Measurements from ENCODE around the gene SLC5A6.
"Not testable (repeated sequence)": the region's sequence is repeated elsewhere in the genome, so short reads cannot be mapped to it uniquely, and the experiment has no call there.

Gene SLC5A6

DNA sequence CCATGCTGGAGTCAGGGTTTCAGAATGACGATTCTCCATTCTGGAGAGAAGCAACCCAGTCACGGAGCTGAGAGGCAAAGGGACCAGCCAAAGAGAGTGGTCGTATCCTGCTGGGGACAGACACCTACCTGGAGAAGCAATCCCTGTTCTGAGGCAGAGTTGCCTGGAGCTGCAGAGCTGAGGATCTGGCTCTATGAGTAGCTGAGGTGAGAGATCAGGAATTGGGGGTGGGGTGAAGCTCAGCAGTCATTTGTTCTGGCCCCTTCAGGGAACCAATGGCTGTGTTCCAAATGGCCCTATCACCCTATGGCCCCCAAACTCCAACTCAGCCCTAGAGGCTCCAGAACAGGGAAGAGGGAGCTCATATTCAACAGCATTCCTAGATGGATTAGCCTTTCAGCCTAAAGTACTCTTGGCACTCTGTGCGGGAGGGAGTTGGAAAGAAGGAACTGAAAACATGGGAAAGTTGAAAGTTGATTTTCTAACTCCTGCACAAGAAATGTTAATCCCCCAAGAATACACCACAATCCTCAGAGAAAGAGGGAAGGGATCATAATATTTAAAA is 3.5 kb downstream of the SLC5A6 start:
- DNase-seq (ENCODE audit: low read depth in 1 of 2, low spot score in 1 of 2): no peak

DNA sequence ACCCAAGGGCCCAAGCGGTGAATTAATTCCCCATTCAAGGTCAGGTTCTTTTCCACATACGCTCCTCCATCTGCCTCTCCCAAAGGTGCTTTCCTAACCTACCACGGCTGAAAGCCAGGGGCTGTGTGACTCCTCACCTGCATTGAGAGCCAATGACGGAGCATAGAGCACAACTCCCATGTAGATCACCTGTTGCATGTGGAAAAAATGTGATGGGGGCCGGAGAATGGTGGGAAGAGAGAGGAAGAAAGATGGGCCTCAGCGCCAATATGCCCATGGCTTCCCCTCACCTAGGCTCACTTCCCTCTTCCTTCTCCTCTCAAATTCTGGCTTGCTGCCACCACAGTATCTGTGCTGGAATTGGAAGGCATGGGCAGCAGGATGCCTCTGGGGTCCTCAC is 5.7 kb downstream of the SLC5A6 start:
- DNase-seq (ENCODE audit: low read depth in 1 of 2, low spot score in 1 of 2): no peak

DNA sequence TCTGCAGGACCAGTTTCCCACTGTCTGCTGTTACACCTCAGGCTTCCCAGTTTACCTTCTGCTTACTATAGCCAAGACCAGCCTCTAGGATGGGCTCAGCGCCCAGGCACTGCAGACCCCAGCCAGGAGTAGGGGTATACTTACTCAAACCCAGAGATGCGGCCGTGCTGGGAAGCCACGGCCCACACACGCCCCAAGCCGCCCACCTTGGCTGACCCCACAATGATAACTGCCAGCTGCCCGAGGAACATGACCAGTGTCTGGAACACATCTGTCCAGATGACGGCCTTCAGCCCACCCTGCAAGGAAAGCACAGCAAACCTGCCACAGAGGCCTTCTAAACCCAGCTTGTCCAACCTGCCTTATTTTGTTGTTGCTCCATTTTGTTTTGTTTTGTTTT is 6.9 kb downstream of the SLC5A6 start:
- DNase-seq (ENCODE audit: low read depth in 1 of 2, low spot score in 1 of 2): no peak

DNA sequence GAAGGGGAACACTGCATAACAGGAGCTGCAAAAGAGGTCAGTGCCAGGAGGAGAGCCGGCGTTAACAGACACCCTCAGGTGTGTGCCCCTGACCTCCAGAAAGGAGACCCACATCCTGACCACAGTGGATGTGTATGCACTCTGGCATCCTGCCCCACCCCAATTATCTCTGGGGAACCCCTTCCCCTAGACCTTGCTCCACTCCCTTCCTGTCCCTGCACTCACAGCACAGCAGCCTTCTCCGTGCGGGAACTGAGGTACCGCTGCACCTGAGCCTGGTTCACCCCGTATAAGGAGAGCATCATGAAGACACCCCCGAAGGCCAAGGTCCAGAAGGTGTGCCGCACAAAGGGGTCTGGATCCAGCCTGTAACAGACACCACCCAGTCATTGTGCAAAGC is 7.5 kb downstream of the SLC5A6 start:
- DNase-seq (ENCODE audit: low read depth in 1 of 2, low spot score in 1 of 2): no peak

DNA sequence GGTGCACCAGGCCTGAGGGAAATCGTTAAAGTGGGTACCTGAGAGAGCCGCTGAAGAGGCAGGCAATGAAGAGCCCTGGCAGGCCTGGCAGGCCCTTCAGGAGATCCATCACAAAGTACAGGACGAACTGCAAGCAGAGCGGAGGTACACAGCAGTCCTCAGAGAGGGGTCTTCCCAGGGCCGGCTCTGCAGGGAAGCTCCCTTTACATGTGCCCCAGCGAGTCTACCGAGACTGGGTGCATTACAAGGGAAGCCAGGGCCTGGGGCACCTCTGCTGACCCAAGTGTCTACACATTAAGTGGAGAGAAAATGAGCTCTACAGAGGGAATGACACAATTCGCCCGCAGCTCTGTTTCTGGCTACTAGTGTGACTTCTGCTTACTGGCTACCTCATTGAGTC is 8.3 kb downstream of the SLC5A6 start:
- DNase-seq (ENCODE audit: low read depth in 1 of 2, low spot score in 1 of 2): no peak

DNA sequence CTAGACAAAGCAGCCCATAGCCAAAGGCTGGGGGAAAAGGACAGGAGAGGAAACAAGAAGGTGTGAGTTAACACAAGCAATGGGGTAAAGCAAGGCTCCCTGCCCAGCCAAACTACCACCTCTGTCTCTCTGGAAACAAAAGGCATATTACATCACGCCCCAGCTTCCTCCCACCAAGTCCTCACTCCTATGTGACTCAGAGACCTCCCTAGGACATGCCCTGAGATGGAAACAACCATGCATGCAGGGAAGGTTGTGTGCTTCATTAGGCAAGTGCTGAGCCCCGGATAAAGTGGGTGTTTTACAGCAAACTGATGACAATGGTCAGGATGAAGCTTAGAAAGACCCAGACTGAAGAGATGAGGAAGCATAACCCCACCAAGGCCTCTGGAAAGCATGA is 9.2 kb downstream of the SLC5A6 start:
- no peak for DNase-seq (ENCODE audit: low read depth in 1 of 2, low spot score in 1 of 2)

DNA sequence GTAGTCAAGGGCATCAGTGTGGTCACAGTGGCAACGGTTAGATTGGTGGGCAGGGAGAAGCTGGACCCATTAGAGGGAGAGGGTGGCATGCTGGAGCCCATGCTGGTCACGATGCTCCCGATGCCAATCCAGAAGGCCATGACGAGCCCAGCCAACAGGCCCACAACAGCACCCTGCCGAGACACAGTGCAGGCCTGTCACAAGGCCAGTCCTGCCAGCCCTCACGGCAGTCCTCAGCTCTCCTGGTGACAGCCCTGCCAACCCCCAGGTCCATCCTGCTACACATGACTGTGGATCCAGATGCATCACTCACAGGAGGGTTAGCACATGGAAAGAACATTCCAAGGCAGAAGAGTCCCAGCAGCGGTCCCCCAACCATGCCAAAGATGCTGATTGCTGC is 10.4 kb downstream of the SLC5A6 start:
- DNase-seq (ENCODE audit: low read depth in 1 of 2, low spot score in 1 of 2): no peak

DNA sequence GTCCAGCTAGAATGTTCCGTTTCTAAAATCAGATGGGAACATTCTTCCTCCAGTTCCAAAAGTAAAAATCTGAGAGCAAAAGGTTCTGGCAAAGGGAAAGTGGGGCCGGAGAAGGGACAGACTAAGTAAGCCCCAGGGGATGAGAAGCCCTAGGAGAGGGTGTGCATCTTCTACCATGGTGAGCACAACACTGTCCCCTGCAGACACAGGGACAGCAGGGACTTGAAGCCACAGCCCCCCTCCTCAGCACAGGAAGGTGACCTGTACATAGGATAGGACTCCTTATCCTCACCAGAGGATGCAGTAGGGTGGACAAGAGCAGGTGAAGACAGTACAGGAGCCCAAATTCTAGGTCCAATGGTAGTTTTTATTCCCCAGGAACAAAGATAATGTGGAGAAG is 12.8 kb downstream of the SLC5A6 start:
- no peak for DNase-seq (ENCODE audit: low read depth in 1 of 2, low spot score in 1 of 2)

DNA sequence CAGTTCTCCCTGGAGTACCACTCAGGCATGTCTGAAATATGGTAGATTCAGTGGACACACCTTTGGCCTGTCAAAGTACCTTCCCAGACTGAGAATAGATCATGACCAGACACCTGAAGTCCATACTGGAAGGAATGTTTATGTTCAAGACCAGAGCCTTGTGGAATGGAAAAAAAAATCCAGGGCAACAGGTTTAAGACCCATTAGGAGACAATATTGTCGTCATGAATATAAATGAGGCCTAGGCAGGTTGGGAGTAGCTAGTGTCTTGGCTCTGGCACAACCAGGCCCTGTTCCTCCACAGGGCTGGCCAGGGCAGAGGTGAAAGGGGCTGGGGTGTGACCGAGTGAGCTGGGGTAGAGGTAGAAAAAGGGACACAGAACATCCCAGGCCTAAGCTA is 13.4 kb downstream of the SLC5A6 start:
- DNase-seq (ENCODE audit: low read depth in 1 of 2, low spot score in 1 of 2): no peak

DNA sequence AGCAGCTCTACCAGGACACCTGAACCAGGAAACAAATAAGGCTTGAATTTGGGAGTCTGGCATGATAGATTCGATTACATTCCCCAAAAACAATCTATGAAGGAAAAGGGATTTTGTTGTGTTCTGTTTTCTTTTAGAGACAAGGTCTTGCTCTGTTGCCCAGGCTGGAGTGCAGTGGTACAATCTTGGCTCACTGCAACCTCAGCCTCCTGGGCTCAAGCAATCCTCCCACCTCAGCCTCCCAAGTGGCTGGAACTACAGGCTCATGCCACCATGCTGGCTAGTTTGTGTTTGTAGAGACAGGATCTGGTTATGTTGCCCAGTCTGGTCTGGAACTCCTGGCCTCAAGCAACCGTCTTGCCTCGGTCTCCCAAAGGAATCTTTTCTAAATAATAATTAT is 14.0 kb downstream of the SLC5A6 start:
- not testable (repeated sequence) for DNase-seq (ENCODE audit: low read depth in 1 of 2, low spot score in 1 of 2)

DNA sequence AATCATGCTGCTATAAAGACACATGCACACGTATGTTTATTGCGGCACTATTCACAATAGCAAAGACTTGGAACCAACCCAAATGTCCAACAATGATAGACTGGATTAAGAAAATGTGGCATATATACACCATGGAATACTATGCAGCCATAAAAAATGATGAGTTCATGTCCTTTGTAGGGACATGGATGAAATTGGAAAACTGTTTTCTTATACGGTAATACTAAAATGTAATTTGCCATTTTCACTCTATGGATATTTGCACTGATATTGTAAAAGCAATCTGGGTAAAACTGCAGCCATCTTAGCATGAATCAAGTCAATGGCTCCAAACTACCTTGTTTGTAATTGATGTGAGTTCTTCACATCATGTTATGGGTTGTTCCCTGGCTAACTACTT is 16.3 kb downstream of the SLC5A6 start:
- DNase-seq (ENCODE audit: low read depth in 1 of 2, low spot score in 1 of 2): not testable (repeated sequence)

DNA sequence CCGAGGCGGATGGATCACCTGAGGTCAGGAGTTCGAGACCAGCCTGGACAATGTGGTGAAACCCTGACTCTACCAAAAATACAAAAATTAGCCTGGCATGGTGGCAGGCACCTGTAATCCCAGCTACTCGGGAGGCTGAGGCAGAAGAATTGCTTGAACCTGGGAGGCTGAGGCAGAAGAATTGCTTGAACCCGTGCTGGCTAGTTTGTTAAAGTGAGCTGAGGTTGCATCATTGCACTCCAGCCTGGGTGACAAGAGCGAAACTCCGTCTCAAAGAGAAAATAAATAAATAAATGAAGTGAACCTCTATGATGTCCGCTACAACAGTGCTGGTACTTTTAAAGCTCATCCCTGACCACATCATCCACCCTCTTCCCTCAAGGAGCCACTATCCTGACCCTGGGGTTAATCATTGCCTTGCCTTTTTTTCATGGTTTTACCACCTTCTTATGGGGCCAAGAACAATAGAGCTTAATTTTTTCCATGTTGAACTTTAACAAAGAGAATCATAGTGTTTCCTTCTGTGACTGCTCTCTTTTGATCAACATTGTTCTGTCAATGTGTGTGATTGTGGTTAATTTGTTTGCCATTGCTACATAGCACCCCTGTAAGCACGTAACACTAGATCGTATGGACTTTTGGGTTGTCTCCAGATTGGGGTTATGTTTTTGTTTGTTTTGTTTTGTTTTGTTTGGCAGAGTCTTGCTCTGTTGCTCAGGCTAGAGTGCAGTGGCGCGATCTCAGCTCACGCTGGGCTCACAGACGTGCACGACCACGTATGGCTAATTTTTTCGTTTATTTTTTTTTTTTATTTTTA is 17.3 kb downstream of the SLC5A6 start:
- no peak for DNase-seq (ENCODE audit: low read depth in 1 of 2, low spot score in 1 of 2)

DNA sequence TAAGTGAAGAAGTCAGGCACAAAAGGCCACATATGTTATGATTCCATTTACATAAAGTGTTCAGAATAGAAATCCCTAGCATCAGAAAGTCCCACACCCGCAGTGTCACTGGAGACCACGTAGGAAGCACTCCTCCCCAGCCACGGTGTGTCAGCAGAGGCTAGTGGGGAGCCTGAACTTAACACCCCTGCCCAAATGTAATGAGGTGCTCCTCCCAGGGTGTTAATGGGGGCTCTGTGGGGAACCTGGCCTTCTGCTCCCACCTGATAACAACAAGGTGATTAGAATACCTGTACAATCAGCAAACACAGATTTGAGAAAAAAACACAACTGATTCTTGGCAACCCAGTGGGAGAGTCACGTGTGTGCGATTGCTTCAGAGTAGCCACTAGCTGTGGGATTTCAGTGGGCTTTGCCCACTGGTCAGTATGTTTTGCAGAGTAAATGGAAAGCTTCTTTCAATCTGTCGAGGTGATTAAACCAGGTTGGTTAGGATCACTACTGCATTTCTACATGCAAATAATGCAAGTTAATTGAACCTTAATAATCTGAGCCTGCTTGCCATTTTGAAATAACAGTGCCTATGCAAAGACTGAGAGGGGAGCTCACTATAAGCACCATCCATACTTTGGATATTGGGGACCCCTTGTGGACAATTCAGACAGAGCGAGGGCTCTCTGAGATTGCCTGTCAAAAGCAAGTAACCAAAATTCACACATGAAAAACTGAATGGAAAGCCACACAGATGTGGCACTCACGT is 20.8 kb downstream of the SLC5A6 start:
- no peak for DNase-seq (ENCODE audit: low read depth in 1 of 2, low spot score in 1 of 2)

DNA sequence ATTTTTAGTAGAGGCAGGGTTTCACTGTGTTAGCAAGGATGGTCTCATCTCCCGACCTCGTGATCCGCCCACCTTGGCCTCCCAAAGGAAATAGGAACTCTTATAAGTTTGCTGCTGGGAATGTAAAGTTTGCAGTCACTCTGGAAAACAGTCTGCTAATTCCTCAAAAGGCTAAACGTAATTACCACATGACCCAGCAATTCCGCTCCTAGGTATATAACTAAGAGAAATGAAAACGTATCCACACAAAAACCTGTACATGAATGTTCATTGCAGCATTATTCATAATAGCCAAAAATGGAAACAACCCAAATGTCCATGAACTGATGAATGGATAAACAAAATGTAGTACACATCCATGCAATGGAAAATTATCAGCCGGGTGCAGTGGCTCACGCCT is 22.1 kb downstream of the SLC5A6 start:
- no peak for DNase-seq (ENCODE audit: low read depth in 1 of 2, low spot score in 1 of 2)

DNA sequence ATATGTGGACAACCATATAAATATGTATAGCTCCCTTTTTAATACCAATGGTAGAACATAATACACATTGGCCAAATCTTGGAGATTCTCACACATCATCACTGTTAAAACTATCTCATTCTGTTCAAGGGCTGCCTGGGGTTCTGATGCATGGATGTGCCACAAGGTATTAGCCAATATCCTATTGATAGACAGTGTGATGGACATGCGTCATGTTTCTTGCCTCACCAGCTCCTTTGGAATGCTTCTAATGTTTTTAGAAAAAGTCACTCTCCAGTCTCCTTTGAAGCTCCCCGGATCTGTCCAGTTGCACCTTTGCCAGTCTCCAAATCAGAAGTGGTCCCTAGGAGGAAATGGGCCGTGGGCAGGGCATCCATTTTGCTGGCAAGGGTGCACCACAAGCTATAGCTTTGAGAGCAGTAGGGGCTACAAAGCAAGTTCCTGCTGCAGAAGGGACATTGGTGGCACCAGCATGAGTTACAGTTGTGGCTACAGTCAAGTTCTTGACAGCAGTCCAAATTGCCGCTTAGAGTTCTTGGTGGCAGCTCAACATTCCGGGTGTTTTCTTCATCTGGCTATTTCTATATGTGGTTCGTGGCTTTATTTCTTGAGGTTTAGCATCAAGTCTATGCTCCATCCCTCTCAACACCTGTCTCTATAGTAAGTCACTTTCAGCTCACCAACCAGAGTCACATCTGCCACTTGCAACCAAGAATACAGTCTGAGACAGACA is 25.3 kb downstream of the SLC5A6 start:
- no peak for DNase-seq (ENCODE audit: low read depth in 1 of 2, low spot score in 1 of 2)

DNA sequence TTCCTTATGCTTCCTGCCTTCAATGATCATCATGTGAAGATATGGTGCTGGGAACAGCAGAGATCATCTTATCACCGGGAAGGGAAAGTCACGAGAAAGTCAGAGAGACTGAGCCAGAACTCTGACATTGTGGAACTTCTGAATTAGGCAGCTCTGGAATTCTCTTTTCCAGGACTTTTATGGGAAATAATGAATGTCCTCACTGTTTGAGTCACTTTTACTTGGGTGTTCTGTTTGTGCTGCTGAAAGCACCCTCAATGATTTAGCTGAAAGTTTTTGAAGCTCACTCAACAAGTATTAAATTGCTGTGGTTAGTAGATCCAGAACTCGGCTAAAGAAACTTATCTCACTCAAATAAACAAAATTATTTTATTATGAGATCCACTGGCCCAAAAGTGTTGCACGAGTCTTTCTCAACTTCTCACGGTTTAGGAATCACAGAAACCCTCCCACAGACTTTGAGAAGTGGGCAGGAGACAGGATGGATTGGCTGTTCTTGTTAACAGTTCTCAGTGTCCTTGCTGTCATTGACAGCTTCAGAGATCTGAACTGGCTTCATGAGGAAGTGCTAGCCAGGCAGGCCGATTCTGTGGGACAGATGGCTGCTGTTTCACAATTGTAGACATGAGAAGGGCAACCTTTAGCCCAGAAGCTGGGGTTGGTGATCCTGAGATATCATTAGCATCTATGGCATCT is 26.6 kb downstream of the SLC5A6 start:
- no peak for DNase-seq (ENCODE audit: low read depth in 1 of 2, low spot score in 1 of 2)

DNA sequence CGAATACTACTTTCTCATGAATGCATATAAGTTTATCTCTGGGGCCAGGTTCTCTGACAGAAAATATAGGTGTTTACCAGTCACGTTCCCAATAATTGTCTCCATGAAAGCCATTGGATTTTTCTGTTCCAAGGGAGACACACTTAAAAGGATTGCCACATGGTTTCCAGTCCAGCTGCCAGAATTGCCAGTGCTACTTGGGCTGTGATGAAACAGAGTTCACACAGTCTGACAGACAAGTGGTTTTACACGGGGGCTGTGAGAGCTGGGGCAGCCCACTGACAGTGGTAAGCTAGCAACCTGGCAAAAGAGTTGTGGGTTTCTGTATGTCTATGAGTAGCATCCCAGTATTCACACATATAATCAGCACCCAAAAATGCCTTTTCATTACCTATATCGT is 28.0 kb downstream of the SLC5A6 start:
- DNase-seq (ENCODE audit: low read depth in 1 of 2, low spot score in 1 of 2): no peak

DNA sequence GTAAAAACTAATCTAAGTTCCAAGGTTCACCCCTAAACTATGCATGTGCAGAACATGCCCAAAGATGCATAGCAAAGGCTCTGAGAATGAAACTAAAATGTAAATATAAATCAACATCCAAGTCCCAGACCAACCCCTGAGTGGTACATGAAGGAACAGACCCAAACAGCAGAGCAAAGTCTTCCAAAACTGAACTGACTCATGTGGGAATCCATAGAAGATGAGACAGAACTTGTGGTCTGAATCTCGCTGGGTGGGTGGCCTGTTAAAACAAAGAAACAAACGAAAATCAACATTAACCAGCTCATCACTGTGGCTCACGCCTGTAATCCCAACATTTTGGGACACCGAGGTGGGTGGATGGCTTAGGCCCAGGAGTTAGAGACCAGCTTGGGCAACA is 29.7 kb downstream of the SLC5A6 start:
- DNase-seq (ENCODE audit: low read depth in 1 of 2, low spot score in 1 of 2): no peak

DNA sequence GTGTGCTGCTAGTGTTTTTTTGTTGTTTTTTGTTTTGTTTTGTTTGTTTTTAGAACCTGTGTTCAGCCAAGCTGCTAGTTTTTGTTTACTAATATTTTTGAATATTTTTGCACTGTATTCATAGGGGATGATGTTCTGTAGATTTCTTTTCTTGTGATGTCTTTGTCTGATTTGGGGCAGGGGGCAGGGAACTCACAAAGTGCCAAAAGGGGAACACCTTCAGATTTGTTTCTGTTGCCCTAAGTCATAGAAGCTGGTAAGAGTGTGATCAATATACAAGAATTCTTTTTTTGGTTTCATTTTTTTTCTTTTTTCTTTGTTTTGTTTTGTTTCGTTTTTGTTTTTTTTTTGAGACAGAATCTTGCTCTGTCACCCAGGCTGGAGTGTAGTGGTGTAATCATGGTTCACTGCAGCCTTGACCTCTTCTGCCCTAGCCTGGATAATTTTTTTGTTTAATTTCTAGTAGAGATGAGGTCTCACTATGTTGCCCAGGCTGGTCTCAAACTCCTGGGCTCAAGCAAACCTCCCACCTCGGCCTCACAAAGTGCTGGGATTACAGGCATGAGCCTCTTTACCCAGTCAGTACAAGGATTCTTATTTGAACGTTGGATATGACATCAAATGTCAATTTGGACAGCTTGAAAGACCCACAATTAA is 32.6 kb downstream of the SLC5A6 start:
- no peak for DNase-seq (ENCODE audit: low read depth in 1 of 2, low spot score in 1 of 2)

DNA sequence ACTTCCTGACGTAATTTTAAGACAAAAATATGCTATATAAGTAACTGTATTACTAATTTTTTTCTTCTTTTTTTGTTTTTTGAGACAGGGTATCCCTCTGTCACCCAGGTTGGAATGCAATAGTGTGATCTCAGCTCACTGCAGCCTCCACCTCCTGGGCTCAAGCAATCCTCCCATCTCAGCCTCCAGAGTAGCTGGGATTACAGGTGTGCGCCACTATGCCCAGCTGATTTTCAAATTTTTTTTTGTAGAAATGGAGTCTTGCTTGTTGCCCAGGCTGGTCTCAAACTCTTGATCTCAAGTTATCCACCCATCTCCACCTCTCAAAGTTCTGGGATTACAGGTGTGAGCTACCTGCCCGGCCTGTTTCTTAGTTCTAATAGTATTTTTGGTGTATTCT is 33.6 kb downstream of the SLC5A6 start:
- no peak for DNase-seq (ENCODE audit: low read depth in 1 of 2, low spot score in 1 of 2)
